Activated CD4-positive, CD25-positive, alpha-beta regulatory T cell treated with anti-CD3 and anti-CD28 coated beads, Interleukin-2, amount 50 U/mL, for 16 hours (primary cell): ENCODE results near the gene FADD.
"Not testable (repeated sequence)": the region's sequence is repeated elsewhere in the genome, so short reads cannot be mapped to it uniquely, and the experiment has no call there.

Source experiments
- DNase-seq: peaks from one replicate; pipeline ENCODE4 v3.0.0-alpha.2; 2020; ENCODE audit warnings: low read depth, low spot score

Gene FADD

GRCh38 chr11:70182266-70182665 lies 20.8 kb upstream of the FADD start:
- no peak for DNase-seq

- no peak for DNase-seq
These were observed 20.1 kb upstream of the FADD start for GRCh38 chr11:70183032-70183431.

- no peak for DNase-seq
These were observed 19.5 kb upstream of the FADD start for GRCh38 chr11:70183483-70184176.

- DNase-seq, result no peak
These were observed 18.7 kb upstream of the FADD start for GRCh38 chr11:70184396-70184795.

GRCh38 chr11:70185348-70186055 lies 17.6 kb upstream of the FADD start:
- DNase-seq, result no peak

- no peak for DNase-seq
These were observed 16.7 kb upstream of the FADD start for GRCh38 chr11:70186420-70186819.

GRCh38 chr11:70186936-70187335 lies 16.2 kb upstream of the FADD start:
- no peak for DNase-seq

GRCh38 chr11:70187771-70188170 lies 15.3 kb upstream of the FADD start:
- no peak for DNase-seq

- DNase-seq, result no peak
These were observed 13.5 kb upstream of the FADD start for GRCh38 chr11:70189622-70190021.

GRCh38 chr11:70191495-70192140 lies 11.5 kb upstream of the FADD start:
- peak; percentile 6 for DNase-seq

- no peak for DNase-seq
These were observed 10.3 kb upstream of the FADD start for GRCh38 chr11:70192666-70193410.

- DNase-seq, result no peak
These were observed 9.4 kb upstream of the FADD start for GRCh38 chr11:70193411-70194292.

- no peak for DNase-seq
These were observed 8.0 kb upstream of the FADD start for GRCh38 chr11:70194792-70195791.

- DNase-seq, result no peak
These were observed 2.8 kb upstream of the FADD start for GRCh38 chr11:70200212-70200844.

- DNase-seq, result not testable (repeated sequence)
These were observed 2.0 kb upstream of the FADD start for GRCh38 chr11:70201047-70201446.

- DNase-seq, result no peak
These were observed 924 bp upstream of the FADD start for GRCh38 chr11:70201882-70202861.

GRCh38 chr11:70203751-70204465 lies 812 bp downstream of the FADD start:
- DNase-seq, result peak; percentile 86

GRCh38 chr11:70204466-70204799 lies 1.3 kb downstream of the FADD start:
- DNase-seq, result no peak
